AG08395 (cell line): ENCODE measurements around the gene KLK11.

Source experiments
- DNase-seq: peaks from one replicate; pipeline ENCODE4 v3.0.0; 2012; ENCODE audit warnings: mixed read lengths, low spot score

The KLK11 gene, protein sequence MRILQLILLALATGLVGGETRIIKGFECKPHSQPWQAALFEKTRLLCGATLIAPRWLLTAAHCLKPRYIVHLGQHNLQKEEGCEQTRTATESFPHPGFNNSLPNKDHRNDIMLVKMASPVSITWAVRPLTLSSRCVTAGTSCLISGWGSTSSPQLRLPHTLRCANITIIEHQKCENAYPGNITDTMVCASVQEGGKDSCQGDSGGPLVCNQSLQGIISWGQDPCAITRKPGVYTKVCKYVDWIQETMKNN

DNA sequence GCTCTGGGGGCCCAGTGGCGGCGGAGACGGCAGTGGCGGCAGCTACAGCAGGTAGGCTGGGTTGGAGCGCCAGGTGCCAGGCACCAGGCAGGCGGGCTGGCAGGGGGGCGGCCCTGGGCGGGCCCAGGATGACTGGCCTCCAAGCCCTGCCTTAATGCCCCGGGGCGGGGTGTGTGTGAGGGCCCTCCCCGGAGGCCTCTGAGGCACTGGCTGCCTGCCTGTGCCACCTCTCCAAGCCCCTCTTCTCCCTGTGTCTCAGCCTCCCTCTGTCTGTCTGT, at the start of gene KLK11:
Gene KLK11, minus strand, starts transcription at position 63 of the 278 bp plus-strand sequence. CDS start 985 bp downstream, outside the sequence.
- DNase-seq, result no peak

DNA sequence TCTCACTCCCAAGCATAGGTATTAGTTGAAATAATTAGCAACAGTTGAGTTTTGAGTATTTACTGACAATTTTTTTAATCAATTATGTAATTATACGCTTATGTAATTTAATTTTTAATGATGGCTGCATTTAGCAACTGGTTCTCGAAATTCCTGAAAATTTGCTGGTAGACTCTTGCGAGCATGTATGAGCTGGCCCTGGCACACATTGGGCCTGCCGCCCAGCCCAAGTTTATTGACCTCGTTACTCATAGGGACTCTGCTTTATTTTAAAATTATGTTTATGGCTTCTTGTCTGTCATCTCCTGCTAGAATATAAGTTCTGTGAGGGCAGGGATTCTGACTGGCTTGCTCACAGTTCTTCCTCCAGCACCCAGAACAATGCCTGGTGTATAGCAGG, 49.6 kb upstream of the KLK11 start:
- DNase-seq, result no peak

DNA sequence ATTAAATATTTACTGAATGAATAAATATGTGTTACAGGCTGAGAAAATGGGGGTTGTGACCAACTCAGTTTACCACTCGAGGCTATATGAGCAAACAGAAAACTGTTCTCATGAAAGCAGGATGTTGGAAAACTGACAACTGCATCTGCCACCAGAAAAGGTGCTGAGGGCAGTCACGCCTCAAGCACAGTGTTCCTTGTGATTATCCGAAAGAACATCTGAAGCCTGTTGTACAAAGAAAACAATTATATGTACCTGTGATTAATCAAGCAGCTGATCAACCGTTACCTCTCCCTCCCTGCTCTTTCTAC, 44.6 kb upstream of the KLK11 start:
- no peak for DNase-seq

DNA sequence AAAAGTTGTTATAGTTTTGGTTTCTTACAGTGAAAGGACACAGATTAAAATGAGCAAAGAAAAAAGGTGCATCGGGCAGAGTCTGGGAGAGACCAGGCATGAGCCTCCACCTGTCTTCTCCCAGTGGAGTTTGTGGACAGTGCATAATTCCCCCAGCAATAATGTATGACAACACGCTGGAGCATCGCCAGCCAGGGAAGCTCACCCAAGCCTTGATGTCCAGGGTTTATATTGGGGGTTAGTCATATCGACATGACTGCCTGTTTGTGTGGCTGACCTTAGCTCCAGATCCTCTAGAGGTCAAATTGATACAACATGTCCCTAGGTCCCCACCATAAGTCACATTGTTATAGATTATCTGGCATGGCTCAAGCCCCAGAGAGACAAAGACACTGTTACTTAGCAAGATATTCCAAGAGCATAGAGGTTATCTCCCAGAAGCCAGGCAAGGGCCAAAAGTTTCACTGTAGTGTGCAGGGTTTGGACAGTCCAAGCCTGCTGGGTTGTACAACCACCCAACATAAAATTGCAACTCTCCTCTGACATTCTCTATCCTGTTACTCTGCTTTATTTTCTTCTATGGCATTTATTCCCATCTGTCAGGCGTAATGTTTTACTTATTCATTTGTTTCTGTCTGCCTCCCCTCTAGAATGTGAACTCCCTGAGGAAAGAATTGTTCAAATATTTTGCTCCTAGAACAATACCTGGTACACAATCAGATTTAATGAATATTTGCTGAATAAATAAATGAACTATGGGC, 44.1 kb upstream of the KLK11 start:
- no peak for DNase-seq

DNA sequence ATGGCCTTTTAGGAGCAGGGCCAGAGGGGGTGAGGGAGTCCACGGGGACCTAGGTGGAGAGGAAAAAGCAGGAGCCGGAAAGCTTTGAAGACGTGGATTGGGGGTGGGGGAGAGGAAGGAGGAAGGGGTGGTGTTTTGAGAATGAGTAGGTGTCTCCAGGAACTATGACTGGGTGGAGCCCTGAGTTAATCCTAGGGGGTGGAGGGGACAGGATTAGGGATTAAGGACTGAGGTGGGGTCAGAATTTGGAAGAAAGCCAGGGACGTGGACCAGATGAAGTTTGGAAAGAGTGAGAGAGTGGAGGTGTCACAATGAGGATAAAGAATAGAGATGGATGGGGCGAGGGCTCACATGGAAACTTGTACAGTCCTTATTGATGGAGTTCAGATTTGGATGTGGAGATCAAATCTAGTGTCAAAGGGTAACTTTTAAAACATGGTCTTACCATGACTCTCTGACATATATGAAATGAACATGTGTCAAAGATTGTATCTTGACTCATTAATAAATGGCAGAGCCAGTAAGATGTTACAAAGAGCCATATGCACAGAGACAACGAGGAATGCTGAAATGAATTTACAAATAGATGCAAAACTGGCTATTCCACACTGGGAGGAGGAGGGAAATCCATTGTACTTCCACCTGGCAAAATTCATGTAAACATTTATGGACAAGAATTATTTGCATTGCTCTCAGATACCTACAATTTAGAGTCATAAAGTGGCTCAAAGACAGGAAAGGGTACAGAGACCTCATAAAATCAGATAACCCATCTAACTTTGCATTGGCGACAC, 40.2 kb upstream of the KLK11 start:
- no peak for DNase-seq

DNA sequence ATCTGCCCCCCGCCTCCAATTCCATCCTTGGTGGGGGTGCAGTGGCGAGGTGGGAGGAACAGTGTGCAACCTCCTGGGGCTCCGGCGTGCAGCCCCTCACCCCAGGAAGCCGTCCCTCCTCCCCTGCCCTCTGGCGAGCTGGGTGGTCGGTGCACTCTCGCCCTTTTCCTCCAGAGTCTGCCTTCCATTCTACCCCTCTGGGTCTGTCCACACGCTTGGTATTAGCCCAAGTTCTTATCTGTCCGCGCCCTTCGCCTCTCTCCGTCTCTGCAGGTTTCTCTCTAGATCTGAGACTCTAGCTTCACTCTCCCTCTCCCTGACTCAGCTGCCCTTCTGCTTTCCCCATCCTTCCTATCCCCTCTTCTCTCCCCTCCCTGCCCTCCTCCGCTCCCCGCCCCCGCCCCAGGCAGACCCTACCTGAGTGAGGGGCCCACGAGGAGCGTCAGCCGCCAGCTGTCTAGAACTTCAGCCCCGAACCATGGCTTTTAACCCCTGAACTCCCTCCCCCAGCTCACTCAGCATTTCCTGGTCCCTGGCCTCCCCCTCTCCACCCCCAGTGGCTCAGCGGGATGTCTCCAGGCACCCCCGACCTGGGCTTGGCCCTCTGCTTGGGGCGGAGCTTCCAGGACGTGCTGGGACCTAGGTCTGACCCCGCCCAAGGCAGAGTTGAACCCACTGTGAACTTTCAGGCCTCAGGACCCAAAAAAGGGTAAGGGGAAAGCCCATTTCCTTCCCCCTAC, 39.0 kb upstream of the KLK11 start:
- DNase-seq, result no peak

DNA sequence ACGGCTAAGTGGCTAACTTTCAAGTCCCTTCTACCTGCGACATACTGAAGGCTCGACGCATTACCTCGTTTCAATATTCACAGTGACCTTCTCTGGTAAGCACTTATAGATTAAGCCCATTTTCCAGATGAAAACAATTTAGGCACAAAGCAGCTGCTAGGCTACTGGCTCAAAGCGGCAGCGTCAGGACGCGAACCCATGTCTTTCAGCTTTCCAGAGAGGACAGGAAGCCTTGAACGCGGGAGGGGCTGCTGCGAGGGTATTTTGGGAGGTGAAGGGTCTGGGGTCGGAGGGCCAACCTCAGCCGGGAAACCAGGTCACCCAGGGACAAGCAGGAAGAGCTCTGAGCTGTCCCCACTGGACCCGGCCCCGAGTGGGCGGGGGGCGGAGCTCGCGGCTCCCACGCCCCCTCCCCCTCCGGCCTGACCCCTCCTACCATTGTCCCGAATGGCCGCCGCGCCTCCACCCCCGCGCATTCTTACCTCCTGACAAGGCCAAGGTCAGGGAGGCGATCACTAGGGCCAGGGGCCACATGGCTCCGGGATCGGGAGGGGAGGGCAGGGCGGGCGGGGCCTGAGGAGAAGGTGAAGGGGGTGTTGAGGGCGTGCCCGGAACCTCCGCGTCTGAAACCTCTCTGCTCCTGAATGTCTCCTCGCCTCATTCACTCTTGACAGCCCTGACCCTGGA, 38.3 kb upstream of the KLK11 start, which contains the start of gene KLK13:
Gene KLK13, minus strand, starts transcription at position 559 of the 687 bp plus-strand sequence. Its CDS starts 25 bp downstream, at position 534.
- no peak for DNase-seq

DNA sequence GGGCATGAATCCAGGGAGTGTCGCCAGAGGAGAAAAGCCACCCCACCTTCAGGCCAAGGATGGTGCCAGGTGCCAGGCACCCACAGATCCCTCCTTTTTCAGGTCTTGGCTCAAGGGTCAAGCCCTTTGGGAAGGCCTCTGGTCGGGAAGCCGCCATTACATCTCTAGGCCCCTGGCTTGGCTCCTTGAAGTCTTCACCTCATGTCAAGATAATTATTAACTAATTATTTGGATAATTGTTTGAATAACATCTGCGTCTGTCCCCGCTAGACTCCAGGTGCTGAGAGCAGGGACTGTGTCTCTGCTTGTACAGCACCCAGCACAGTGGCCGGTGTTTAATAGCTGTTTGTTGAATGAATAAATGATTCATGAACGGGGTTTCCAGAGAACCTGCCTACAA, 37.2 kb upstream of the KLK11 start:
- no peak for DNase-seq

DNA sequence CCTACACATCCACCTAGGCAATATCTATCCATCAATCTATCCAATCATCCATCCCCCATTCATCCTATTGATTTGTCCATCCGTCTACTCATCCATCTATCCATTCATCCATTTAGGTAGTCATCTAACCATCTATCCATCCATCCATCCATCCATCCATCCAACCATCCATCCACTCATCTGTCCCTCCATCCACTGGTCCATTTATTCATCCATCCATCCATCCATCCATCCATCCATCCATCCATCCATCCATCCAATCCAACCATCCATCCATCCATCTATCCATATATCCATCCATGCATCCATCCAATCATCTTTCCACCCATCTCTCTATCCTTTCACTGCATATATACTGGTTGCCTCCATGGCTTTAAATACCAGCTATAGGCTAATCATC, 34.6 kb upstream of the KLK11 start:
- no peak for DNase-seq

DNA sequence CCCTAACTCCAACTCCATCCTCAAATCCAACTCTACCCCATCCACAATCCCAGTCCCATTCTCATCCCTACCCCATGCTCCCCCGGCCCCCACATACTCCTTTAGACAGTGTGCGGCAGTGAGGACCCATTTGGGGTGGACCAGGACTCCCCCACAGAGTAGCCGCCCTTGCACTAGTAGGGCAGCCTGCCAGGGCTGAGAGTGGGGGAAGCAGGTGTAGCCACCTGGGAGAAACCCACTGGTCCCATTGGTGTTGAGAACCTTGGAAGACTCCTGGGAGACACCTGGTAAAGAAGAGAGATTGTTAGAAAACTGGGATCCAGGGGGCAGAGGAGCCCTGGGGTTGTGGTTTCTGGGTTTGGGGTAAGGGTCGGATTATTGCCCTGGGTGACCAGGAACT, 33.9 kb upstream of the KLK11 start:
- no peak for DNase-seq

DNA sequence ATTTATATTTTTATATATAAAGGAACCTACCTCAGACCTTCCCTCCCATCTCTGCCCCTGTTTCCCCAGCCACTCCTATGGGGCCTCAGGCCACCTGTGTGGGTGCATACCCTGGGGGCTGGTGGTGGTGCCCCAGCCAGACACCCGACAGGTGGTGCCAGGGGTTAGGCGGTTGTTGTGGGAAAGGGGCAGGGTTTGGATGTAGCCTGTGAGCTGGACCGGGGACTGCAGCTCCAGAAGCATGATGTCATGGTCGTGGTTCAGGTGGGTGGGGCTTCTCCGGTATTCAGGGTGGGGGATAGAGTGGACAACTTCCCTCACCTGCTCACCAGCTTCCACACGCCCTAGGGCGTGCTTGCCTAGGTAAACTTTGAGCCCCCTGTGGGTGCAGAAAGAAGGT, 33.3 kb upstream of the KLK11 start:
- DNase-seq, result no peak

DNA sequence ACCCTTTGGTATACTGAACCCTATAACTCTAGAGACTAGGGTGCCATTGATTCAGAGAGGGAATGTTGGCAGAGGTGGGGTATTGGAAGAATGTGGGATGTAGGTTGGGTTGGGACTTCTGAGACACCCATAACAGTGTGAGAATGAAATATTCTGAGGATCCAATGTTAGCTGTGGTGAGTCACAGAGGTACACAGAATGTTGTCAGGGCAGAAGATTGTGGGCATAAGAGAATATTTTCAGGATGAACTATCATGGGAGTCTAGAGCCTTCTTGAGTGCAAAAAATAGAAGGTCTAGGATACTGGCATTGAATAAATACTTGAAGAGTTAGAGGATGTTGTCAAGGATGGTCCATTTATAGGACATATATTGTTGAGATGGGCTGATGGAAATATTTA, 29.4 kb upstream of the KLK11 start:
- DNase-seq, result no peak

DNA sequence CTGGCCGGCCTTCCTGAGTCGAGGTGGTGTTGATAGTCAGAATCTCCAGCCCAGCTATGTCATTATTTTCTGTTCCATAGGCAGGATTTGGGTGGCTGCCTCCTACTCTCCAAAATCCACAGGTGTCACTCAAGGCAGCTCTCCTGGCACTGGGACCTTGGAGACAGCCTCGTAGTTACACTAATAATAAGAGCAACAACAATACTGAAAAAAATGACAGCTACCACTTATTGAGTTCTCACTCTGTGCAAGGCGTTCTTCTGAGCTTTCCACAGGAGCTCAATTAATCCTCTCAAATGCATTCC, 20.6 kb upstream of the KLK11 start:
- DNase-seq, result no peak

DNA sequence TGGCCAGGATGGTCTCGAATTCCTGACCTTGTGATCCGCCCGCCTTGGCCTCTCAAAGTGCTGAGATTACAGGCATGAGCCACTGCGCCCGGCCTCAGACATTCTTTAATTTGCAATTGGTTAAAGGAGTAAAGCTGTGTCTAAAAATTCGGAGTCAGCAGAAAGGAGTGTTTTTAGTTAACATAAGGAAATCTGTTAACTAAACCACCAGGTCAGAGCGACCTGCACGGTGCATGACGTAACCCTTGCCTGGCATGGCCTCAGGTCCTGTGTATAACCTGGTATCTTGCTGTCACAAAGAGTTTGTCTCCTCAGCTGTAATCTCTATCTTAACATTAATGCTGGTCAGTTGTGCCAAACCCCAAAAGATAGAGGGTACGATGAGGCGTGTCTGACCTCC, 17.9 kb upstream of the KLK11 start:
- no peak for DNase-seq

DNA sequence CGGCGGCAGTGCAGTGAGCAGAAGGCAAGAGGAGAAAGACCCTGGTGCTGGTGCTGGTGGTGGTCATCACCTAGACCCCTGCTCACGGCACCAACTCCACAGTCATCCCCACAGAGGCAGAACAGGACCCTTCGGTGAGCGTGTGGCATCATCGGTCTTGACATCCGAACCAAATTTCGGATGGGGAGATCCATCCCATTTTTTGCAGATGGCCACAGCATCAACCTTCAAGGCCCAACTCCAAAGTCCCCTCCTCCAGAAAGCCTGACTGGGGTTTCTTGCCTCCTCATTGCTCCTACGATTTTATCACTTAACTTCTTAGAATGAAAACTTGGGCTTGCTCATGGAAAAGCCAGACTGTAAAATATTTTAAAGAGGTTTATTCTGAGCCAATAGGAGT, 17.1 kb upstream of the KLK11 start:
- no peak for DNase-seq

DNA sequence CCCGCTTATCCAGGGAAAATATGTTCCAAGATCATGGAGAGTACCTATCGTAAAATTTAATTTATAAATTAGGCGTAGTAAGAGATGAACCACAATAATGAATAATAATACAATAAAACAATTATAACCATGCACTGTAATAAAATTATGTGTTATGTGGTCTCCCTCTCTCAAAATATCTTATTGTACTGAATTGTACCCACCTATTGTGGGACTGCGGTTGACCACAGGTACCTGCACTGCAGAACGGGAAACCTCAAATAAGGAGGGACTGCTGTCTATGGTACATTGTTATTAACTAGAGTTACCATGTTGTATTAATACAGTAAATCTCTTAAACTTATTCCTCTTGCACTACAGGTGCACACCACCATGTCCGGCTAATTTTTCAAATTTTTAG, 13.7 kb upstream of the KLK11 start:
- DNase-seq, result no peak

DNA sequence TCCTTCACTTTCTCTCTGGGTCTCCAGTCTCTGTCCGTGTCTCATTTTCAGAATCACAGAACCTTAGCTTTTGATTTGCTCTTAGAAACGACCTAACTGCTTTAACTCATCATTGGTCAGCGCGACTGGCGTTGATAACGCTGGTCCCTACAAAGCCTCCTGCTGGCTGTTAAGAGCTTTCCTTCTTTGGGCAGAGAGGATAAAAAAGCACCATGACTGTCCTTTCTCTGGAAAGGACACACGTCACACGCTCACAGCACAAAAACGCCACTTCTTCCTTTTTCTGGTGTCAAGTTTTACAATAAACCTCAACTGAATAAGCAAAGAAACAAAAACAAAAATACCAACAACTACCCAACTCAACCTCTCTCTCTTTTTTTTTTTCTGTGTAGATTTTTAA, 10.1 kb upstream of the KLK11 start:
- no peak for DNase-seq

DNA sequence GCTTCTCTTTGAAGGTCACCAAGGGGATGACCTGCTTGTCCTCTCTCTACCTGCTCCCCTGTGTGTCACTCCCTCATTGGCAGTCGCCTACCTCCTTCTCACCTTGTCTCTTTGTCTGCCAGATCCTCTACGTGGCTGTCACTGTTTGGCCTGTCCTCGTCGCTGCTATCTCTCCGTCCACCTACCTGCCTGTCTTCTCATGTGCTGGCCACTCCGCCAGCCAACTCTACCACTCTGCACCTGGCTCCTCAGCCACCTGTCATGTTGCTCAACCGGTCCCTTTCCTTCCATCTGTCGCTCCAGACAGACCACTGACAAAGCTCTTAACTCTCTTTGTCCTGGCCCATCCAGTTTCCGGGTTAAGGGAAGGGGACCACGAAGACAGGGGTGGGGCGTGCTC, 8.3 kb upstream of the KLK11 start, which contains the start of gene KLK12:
Gene KLK12, minus strand, starts transcription at position 299 of the 400 bp plus-strand sequence. CDS start 381 bp downstream, outside the sequence.
- DNase-seq, result no peak

DNA sequence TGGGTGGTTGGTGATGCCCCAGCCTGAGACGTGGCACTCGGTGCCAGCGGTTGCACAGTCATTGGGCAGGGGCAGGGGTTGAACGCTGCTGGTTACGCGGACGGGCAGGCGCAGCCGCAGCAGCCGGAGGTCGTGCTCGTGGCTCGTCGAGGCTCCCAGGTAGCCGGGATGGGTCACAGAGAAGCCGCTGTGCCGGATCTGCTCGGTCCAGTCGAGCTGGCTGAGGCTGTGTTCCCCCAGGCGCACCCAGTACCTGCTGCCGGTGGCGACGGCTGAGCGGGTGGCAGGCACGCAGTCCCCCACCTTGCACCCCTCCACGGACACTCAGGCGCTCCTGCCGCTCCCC, 5.4 kb upstream of the KLK11 start:
- DNase-seq, result no peak

DNA sequence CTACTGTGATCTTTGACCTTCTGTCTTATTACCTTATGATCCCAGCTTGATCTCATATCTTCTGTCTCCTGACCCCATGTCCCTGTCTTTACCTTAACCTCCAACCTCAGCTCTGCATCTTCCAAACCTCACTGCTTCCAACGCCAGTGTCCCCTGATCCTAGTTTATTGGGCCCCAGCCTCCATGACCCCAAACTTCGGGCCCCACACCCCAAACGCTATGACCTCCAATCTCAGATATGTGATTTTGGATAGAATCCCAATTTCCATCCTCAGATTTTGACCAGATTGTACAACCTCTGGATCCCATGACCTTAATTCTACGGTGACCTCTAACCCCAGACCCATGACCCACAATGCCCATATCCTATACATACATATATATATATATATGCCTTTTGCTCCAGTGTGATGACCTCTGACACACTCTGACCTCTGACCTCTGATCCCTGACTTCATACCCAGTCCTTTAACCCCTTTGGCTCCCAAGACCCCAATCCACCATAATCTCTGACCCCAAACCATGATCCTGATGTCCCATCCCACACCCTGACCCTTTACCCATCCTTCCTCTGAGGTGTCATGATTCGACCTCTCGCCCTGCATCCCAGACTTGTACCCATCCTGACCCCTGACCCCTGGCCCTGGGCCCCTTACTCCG, 4.9 kb upstream of the KLK11 start:
- DNase-seq, result no peak

DNA sequence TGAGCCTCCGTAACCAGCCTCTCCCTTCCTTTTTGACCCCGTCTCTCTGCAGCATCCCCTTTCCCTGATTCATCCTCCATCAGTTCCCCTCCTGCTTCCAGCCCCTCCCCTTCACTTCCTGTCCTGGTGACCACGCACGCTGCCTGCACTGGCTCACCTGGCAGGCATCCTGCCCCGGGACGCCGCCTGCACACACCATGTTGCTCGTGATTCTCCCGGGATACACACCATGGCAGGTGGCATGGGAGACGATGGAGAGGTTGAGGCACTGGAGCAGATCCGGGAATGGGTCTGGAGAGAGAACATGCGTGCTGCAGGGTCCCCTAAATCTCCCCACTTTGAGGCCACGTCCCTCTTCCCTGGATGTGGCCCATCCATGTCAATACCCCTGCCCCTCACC, 4.2 kb upstream of the KLK11 start:
- DNase-seq, result no peak

DNA sequence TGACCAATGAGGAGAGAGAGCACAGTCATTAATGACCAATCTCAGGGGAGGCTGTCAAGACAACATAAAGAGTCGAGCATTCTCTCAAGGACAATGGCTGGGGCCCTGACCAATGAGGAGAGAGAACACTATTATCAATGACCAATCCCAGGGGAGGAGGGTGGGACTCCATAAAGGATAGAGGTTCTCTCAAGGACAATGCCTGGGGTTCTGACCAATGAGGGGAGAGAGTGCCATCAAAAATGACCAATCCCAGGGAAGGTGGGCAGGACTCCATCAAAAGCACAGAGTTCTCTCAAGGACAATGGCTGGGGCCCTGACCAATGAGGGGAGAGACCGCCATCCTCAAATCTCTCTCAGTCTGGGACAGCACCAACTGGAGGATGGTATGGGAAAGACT, 3.3 kb upstream of the KLK11 start:
- no peak for DNase-seq
